Bone marrow (tissue), 2 donors: ENCODE data around the gene FSIP1.

Experiments used
- DNase-seq, 2 donors: peaks; one replicate each; lab custom pipeline; 2025; lab: John Stamatoyannopoulos, UW

FSIP1 gene

GRCh38 chr15:39756806-39757522 is 25.7 kb downstream of the FSIP1 start:
- peak in 1 of 2 donors; percentile 14 for DNase-seq

GRCh38 chr15:39752991-39753390 is 29.6 kb downstream of the FSIP1 start:
- no peak for DNase-seq

GRCh38 chr15:39752246-39752645 is 30.4 kb downstream of the FSIP1 start:
- DNase-seq: no peak

GRCh38 chr15:39748276-39748675 is 34.4 kb downstream of the FSIP1 start:
- no peak for DNase-seq

GRCh38 chr15:39747326-39747725 is 35.3 kb downstream of the FSIP1 start:
- no peak for DNase-seq

GRCh38 chr15:39746714-39747276 is 35.8 kb downstream of the FSIP1 start:
- DNase-seq: no peak

GRCh38 chr15:39746176-39746575 is 36.5 kb downstream of the FSIP1 start:
- DNase-seq: no peak

GRCh38 chr15:39745415-39745814 is 37.2 kb downstream of the FSIP1 start:
- DNase-seq: no peak

- DNase-seq: no peak
These were observed 38.1 kb downstream of the FSIP1 start for GRCh38 chr15:39744334-39745103.

- no peak for DNase-seq
These were observed 39.0 kb downstream of the FSIP1 start for GRCh38 chr15:39743611-39744010.

- DNase-seq: no peak
These were observed 41.4 kb downstream of the FSIP1 start for GRCh38 chr15:39741258-39741657.

GRCh38 chr15:39738998-39739397 is 43.6 kb downstream of the FSIP1 start:
- DNase-seq: no peak

GRCh38 chr15:39737196-39737550 is 45.5 kb downstream of the FSIP1 start:
- DNase-seq: no peak

- DNase-seq: no peak
These were observed 46.0 kb downstream of the FSIP1 start for GRCh38 chr15:39736412-39737195.

GRCh38 chr15:39735120-39735717 is 47.4 kb downstream of the FSIP1 start:
- DNase-seq: no peak

GRCh38 chr15:39731266-39731665 is 51.4 kb downstream of the FSIP1 start:
- no peak for DNase-seq

GRCh38 chr15:39730552-39730951 is 52.1 kb downstream of the FSIP1 start:
- DNase-seq: no peak

GRCh38 chr15:39729500-39729899 is 53.1 kb downstream of the FSIP1 start:
- DNase-seq: no peak

- no peak for DNase-seq
These were observed 53.8 kb downstream of the FSIP1 start for GRCh38 chr15:39728845-39729244.

GRCh38 chr15:39721893-39722292 is 60.7 kb downstream of the FSIP1 start:
- DNase-seq: no peak

- DNase-seq: no peak
These were observed 61.7 kb downstream of the FSIP1 start for GRCh38 chr15:39720621-39721611.
